Activated T-cell treated with anti-CD3 and anti-CD28 coated beads for 24 hours (primary cell): Measurements from ENCODE around the gene FGF12.
"Not testable (repeated sequence)": the region's sequence is repeated elsewhere in the genome, so short reads cannot be mapped to it uniquely, and the experiment has no call there.

Experiments
- DNase-seq: peaks from one replicate; pipeline ENCODE4 v3.0.0-alpha.2; 2020; ENCODE audit warnings: low read depth

FGF12 gene

GRCh38 chr3:192727032-192727847, at the start of gene FGF12:
FGF12 (minus strand) TSS chr3:192727541.
- DNase-seq: no peak

GRCh38 chr3:192774341-192774740, 47.0 kb upstream of the FGF12 start:
- not testable (repeated sequence) for DNase-seq

GRCh38 chr3:192772240-192772894, 45.0 kb upstream of the FGF12 start:
- DNase-seq: no peak

GRCh38 chr3:192758654-192759053, 31.3 kb upstream of the FGF12 start:
- no peak for DNase-seq

GRCh38 chr3:192751148-192751547, 23.8 kb upstream of the FGF12 start:
- no peak for DNase-seq

GRCh38 chr3:192750201-192750600, 22.9 kb upstream of the FGF12 start:
- DNase-seq: no peak

GRCh38 chr3:192747746-192748145, 20.4 kb upstream of the FGF12 start:
- DNase-seq: no peak

GRCh38 chr3:192747145-192747544, 19.8 kb upstream of the FGF12 start:
- no peak for DNase-seq

GRCh38 chr3:192745150-192745549, 17.8 kb upstream of the FGF12 start:
- DNase-seq: no peak

- DNase-seq: not testable (repeated sequence)
Observed at GRCh38 chr3:192744604-192745003, 17.3 kb upstream of the FGF12 start.

- DNase-seq: no peak
Observed at GRCh38 chr3:192737506-192737905, 10.2 kb upstream of the FGF12 start.

- no peak for DNase-seq
Observed at GRCh38 chr3:192731233-192731632, 3.9 kb upstream of the FGF12 start.

GRCh38 chr3:192726385-192726784, 956 bp downstream of the FGF12 start:
- no peak for DNase-seq

- no peak for DNase-seq
Observed at GRCh38 chr3:192719964-192720363, 7.4 kb downstream of the FGF12 start.

GRCh38 chr3:192718156-192718555, 9.2 kb downstream of the FGF12 start:
- no peak for DNase-seq

- DNase-seq: no peak
Observed at GRCh38 chr3:192715126-192715525, 12.2 kb downstream of the FGF12 start.

- DNase-seq: not testable (repeated sequence)
Observed at GRCh38 chr3:192711126-192711525, 16.2 kb downstream of the FGF12 start.

- DNase-seq: no peak
Observed at GRCh38 chr3:192710366-192710765, 17.0 kb downstream of the FGF12 start.

- DNase-seq: no peak
Observed at GRCh38 chr3:192706272-192706671, 21.1 kb downstream of the FGF12 start.

- DNase-seq: no peak
Observed at GRCh38 chr3:192700885-192701284, 26.5 kb downstream of the FGF12 start.

GRCh38 chr3:192696943-192697587, 30.3 kb downstream of the FGF12 start:
- no peak for DNase-seq

GRCh38 chr3:192687488-192688152, 39.7 kb downstream of the FGF12 start:
- DNase-seq: no peak
